K562 (cell line): ENCODE data around the gene SMAP2. TPM values are rescaled to one million over a fixed set of nuclear protein-coding genes. Genes with fewer than 3 reads are reported as not detected.
A peak's percentile ranks its signal among the peaks of the same experiment; 100 is the strongest.

Experiments used
- BMI1 ChIP-seq: fragments of 150-350 bp; IDR thresholded peaks from 2 replicates; pipeline ENCODE4 v1.6.1; 2014; ENCODE audit warnings: low read length
- CREM ChIP-seq: IDR thresholded peaks from 2 replicates; pipeline ENCODE4 v1.6.1; 2014; ENCODE audit warnings: antibody characterized with exemption, low read depth
- FOXA3 ChIP-seq, 2 experiments: fragments of 450-650 bp in 1 of 2; sonication (generic) in 1 of 2; formaldehyde crosslinking; IDR thresholded peaks in 1 of 2; conservative IDR thresholded peaks in 1 of 2; 2 replicates each; pipeline versions ENCODE4 v1.4.0 to v1.8.0; 2020 to 2022; ENCODE audit warnings: mild to moderate bottlenecking in 2 of 2, missing genetic modification reagents in 1 of 2
- FOXK2 ChIP-seq, 2 experiments: fragments of 450-650 bp; IDR thresholded peaks in 1 of 2; conservative IDR thresholded peaks in 1 of 2; 2 replicates each; pipeline ENCODE4 v1.6.1; 2016; ENCODE audit warnings: low read depth in 2 of 2, mild to moderate bottlenecking in 1 of 2
- JUND ChIP-seq, 2 experiments: IDR thresholded peaks; 2 replicates in 1 of 2; 3 replicates in 1 of 2; pipeline ENCODE4 v1.6.1; 2011; ENCODE audit warnings: borderline replicate concordance in 2 of 2, low read depth in 2 of 2, low read length in 2 of 2, improper control_type of control experiment in 1 of 2, missing biosample characterization in 1 of 2, missing genetic modification characterization in 1 of 2, missing genetic modification reagents in 1 of 2
- KAT2B ChIP-seq: IDR thresholded peaks from one replicate; pipeline ENCODE4 v1.6.1; 2012; ENCODE audit warnings: low read depth, mild to moderate bottlenecking, control low read depth, inconsistent platforms, low read length, moderate library complexity
- NFE2 ChIP-seq: IDR thresholded peaks from 2 replicates; pipeline ENCODE4 v1.6.1; 2014; ENCODE audit warnings: antibody characterized with exemption, low read depth
- NFIC ChIP-seq: fragments of 450-650 bp; IDR thresholded peaks from 2 replicates; pipeline ENCODE4 v1.6.1; 2017; ENCODE audit warnings: mild to moderate bottlenecking, inconsistent platforms
- NRF1 ChIP-seq, 2 experiments: fragments of 450-650 bp; IDR thresholded peaks in 1 of 2; conservative IDR thresholded peaks in 1 of 2; 2 replicates each; pipeline ENCODE4 v1.6.1; 2014; ENCODE audit warnings: mild to moderate bottlenecking in 2 of 2
- RBFOX2 ChIP-seq: fragments of 200-400 bp; formaldehyde crosslinking; IDR thresholded peaks from 2 replicates; pipeline ENCODE4 v1.6.1; 2017; ENCODE audit warnings: low read depth, mild to moderate bottlenecking, low read length, moderate library complexity
- SMAD2 ChIP-seq: fragments of 150-350 bp; IDR thresholded peaks from 2 replicates; pipeline ENCODE4 v1.6.1; 2014; ENCODE audit warnings: low read depth, mild to moderate bottlenecking, low read length
- SMARCA4 ChIP-seq: fragments of 450-650 bp; IDR thresholded peaks from 2 replicates; pipeline ENCODE4 v1.6.1; 2016
- SMARCA5 ChIP-seq: fragments of 450-650 bp; IDR thresholded peaks from 2 replicates; pipeline ENCODE4 v1.6.1; 2016
- SPI1 ChIP-seq: IDR thresholded peaks from 2 replicates; pipeline ENCODE4 v1.6.1; 2011; ENCODE audit warnings: low read depth, low read length, control low read depth, borderline replicate concordance
- SUPT5H ChIP-seq: fragments of 450-650 bp; IDR thresholded peaks from 2 replicates; pipeline ENCODE4 v1.6.1; 2016
- ZNF175 ChIP-seq: fragments of 200-800 bp; sonication (Bioruptor generic); IDR thresholded peaks from 2 replicates; pipeline ENCODE4 v1.6.1; 2016; ENCODE audit warnings: low read depth, mild to moderate bottlenecking, missing genetic modification characterization, missing compliant biosample characterization
- ZNF212 ChIP-seq: fragments of 450-650 bp; formaldehyde crosslinking; IDR thresholded peaks from 2 replicates; pipeline ENCODE4 v1.4.0; 2020; ENCODE audit warnings: mild to moderate bottlenecking
- polyA plus RNA-seq, 8 experiments: library from polyadenylated mRNA; depleted of rRNA in 4 of 8; stranded (reverse) in 5 of 8; unstranded in 3 of 8; fragments of >200 nt; fragmentation: Nextera tagmentation in 2 of 8; fragmentation: Illumina TruSeq in 1 of 8; extraction: Ambion mirVana in 2 of 8; extraction: Trizol in 1 of 8; gene quantifications; 2 replicates each; pipeline versions ENCODE4 v1.2.1 to v1.2.3, GENCODE V29; 2011 to 2014; ENCODE audit warnings: inconsistent platforms in 1 of 8, missing spikeins in 1 of 8
- total RNA-seq, 7 experiments: library from RNA; depleted of rRNA in 6 of 7; stranded (reverse); fragments of >200 nt in 6 of 7; fragmentation: Illumina TruSeq in 2 of 7; extraction: Trizol in 2 of 7; gene quantifications; 2 replicates each; pipeline versions ENCODE4 v1.2.1 to v1.2.3, GENCODE V29; 2011 to 2021; ENCODE audit warnings: low replicate concordance in 1 of 7
- TF ChIP-seq, protein P1 (sequence below): fragments of 450-650 bp; formaldehyde crosslinking; IDR thresholded peaks from 2 replicates; pipeline ENCODE4 v1.4.0; 2020; ENCODE audit warnings: mild to moderate bottlenecking, moderate library complexity
- TF ChIP-seq, protein P2 (sequence below): sonication (generic); formaldehyde crosslinking; IDR thresholded peaks from 2 replicates; pipeline ENCODE4 v1.8.0; 2022; ENCODE audit warnings: missing genetic modification reagents, mild to moderate bottlenecking, moderate library complexity, borderline replicate concordance
- TF ChIP-seq, protein P3 (sequence below), 2 experiments: fragments of 200-800 bp in 1 of 2; sonication (Bioruptor generic) in 1 of 2; sonication (generic) in 1 of 2; formaldehyde crosslinking in 1 of 2; IDR thresholded peaks in 1 of 2; conservative IDR thresholded peaks in 1 of 2; 2 replicates each; pipeline versions ENCODE4 v1.5.0 to v1.6.1; 2016 to 2020; ENCODE audit warnings: missing compliant biosample characterization in 1 of 2, missing genetic modification characterization in 1 of 2, missing genetic modification reagents in 1 of 2

The SMAP2 gene
- total and polyA plus RNA-seq, 9 of the 15 experiments (the other 6 are each of a cell fraction or from before 2014, with no cell fraction given) = 38.7 to 212 (median 94.1) TPM

DNA sequence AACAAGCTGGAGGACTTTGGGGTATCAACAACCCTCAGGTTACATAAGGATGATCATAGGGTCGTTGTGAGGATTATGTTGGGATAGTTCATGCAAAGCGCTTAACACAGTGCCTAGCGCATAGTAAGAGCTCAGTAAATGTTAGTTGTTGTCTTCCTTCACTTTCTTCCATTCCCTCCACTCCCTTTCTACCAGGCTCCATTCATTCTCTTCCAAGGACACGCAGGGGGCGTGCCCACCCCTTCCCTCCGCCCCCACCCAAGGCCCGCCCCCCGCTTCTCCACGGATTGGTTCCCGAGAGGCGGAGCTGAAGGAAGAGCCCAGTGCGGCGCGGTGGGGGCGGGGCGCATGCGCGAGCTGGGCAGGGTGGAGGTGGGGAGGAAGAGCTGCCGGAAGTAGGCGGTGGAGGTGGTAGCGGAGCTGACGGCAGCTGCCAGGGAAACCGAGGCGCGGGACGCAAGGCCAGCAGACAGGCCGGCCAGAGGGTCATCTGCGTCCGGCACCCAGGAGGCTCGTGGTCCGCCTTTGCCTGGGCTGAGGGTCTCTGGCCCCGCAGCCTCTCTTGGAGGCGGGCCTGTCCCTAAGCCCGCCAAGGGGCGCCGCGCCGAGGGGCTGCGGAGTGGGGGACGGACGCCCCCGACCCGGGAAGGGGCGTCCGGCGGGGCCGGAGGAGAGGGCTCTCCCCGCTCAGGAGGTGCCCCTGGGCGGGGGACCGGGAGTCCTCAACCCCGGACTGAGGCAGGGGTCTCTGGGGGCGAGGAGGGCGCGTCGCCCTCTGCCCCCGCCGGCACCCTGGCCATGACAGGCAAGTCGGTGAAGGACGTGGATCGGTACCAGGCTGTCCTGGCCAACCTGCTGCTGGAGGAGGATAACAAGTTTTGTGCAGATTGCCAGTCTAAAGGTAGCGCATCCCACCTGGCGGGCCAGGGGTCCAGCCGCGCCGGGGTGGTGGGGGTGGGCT is at the start of gene SMAP2 (continued):
- TF ChIP-seq, protein P1, sequence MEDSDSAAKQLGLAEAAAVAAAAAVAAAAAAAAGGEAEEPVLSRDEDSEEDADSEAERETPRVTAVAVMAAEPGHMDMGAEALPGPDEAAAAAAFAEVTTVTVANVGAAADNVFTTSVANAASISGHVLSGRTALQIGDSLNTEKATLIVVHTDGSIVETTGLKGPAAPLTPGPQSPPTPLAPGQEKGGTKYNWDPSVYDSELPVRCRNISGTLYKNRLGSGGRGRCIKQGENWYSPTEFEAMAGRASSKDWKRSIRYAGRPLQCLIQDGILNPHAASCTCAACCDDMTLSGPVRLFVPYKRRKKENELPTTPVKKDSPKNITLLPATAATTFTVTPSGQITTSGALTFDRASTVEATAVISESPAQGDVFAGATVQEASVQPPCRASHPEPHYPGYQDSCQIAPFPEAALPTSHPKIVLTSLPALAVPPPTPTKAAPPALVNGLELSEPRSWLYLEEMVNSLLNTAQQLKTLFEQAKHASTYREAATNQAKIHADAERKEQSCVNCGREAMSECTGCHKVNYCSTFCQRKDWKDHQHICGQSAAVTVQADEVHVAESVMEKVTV (CRISPR knock-in tag) = no peak
- TF ChIP-seq, protein P2, sequence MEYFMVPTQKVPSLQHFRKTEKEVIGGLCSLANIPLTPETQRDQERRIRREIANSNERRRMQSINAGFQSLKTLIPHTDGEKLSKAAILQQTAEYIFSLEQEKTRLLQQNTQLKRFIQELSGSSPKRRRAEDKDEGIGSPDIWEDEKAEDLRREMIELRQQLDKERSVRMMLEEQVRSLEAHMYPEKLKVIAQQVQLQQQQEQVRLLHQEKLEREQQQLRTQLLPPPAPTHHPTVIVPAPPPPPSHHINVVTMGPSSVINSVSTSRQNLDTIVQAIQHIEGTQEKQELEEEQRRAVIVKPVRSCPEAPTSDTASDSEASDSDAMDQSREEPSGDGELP = 0 out of 2 replicates have a peak, but pooled peaks have one; percentile 27
- TF ChIP-seq SMAD2 (no peak), SPI1 (peak; percentile 51; the same call in 1 of the 2 replicates), ZNF212 (no peak), BMI1 (no peak), NFIC (peak; percentile 23; the same call in 1 of the 2 replicates), NFE2 (no peak), CREM (peak; percentile 64; the same call in 1 of the 2 replicates), ZNF175 (CRISPR knock-in tag) (no peak), SMARCA4 (no peak), JUND (IDR thresholded peaks at IDR 0.05; ENCODE audit: borderline replicate concordance, low read depth, low read length) (no peak), JUND (tag; IDR thresholded peaks at IDR 0.05; ENCODE audit: borderline replicate concordance, low read depth, low read length) (no peak), FOXK2 (conservative IDR thresholded peaks at IDR 0.05 in 1 of 2, IDR thresholded peaks at IDR 0.05 in 1 of 2; ENCODE audit: low read depth in 2 of 2) (peak; percentile 40 to 43; a peak in 2 of 4 replicates), KAT2B (no peak), SUPT5H (peak; percentile 78), NRF1 (conservative IDR thresholded peaks at IDR 0.05 in 1 of 2, IDR thresholded peaks at IDR 0.05 in 1 of 2) (peak; percentile 94 to 95), RBFOX2 (peak; percentile 83), SMARCA5 (no peak), FOXA3 (CRISPR knock-in tag; conservative IDR thresholded peaks at IDR 0.05 in 1 of 2, IDR thresholded peaks at IDR 0.05 in 1 of 2) (no peak)
- TF ChIP-seq, protein P3, sequence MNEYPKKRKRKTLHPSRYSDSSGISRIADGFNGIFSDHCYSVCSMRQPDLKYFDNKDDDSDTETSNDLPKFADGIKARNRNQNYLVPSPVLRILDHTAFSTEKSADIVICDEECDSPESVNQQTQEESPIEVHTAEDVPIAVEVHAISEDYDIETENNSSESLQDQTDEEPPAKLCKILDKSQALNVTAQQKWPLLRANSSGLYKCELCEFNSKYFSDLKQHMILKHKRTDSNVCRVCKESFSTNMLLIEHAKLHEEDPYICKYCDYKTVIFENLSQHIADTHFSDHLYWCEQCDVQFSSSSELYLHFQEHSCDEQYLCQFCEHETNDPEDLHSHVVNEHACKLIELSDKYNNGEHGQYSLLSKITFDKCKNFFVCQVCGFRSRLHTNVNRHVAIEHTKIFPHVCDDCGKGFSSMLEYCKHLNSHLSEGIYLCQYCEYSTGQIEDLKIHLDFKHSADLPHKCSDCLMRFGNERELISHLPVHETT (CRISPR knock-in tag; conservative IDR thresholded peaks at IDR 0.05 in 1 of 2, IDR thresholded peaks at IDR 0.05 in 1 of 2) = 0 out of 4 replicates have a peak, but pooled peaks of 1 of the 2 experiments have one; percentile 19
